ENCODE results near the gene TAB3. TPM values are rescaled to one million over a fixed set of nuclear protein-coding genes. Genes with fewer than 3 reads are reported as not detected.

TAB3 gene
- total and polyA plus RNA-seq, 9 of the 15 experiments (the other 6 are each of a cell fraction or from before 2014, with no cell fraction given), result 2.4 to 31.1 (median 15.5) TPM

DNA sequence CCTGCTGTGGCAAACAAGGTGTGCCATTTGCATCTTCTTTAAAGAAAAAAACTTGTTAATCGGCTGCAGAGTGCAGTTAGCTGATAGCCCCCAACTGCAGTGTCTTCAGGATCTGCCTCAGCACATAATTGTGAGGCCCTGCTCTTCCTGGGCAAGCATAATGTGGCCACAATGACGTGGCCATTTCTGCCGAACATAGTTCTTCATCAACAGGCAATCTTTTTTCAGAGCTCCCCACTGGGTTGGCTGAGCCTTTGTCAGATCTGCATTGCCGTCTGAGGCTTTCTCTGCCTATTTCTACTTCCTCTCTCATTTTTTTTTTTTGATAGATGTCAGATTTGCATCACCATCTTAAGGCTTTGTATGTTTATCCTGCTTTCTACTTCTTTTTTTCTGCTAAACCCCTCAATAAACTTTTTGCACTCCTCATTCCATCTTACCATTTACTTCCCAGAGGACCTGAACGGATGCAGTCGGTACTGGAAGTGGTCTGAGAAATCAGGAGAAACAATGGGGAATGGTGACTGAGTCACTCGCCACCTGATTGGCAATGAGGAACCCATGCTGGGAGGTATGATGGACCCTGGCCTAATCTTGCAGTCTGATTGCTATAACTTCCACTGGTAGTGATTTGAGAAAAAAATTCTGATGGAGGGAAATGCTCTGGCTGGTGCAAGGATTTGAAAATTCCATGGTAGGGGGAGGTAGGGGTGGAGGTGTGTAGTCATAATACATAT lies 21.2 kb upstream of the TAB3 start (continued):
- TF ChIP-seq HNRNPLL (IDR thresholded peaks at IDR 0.05; ENCODE audit: low read depth, low read length, poor library complexity, severe bottlenecking) (no peak), ZNF395 (CRISPR knock-in tag; IDR thresholded peaks at IDR 0.05) (no peak), ZNF354B (CRISPR knock-in tag; IDR thresholded peaks at IDR 0.05) (no peak), TAF9B (IDR thresholded peaks at IDR 0.05; ENCODE audit: partially characterized antibody) (no peak), THRB (CRISPR knock-in tag; conservative IDR thresholded peaks at IDR 0.05) (no peak), DMBX1 (CRISPR knock-in tag; IDR thresholded peaks at IDR 0.05; ENCODE audit: borderline replicate concordance) (no peak), SUPT5H (IDR thresholded peaks at IDR 0.05) (no peak), TCF15 (CRISPR knock-in tag; IDR thresholded peaks at IDR 0.05) (no peak), PTRF (tag; IDR thresholded peaks at IDR 0.05) (no peak), POLR2A (conservative IDR thresholded peaks at IDR 0.05) (no peak), CREB3L1 (IDR thresholded peaks at IDR 0.05; ENCODE audit: borderline replicate concordance, low read depth) (0 out of 2 replicates have a peak, but pooled peaks have one; percentile 32), TBL1XR1 (IDR thresholded peaks at IDR 0.05; ENCODE audit: low read length in 2 of 2) (0 out of 4 replicates have a peak, but pooled peaks of 1 of the 2 experiments have one; percentile 27), ZNF695 (CRISPR knock-in tag; IDR thresholded peaks at IDR 0.05) (no peak), RFX1 (IDR thresholded peaks at IDR 0.05) (no peak), EP400 (IDR thresholded peaks at IDR 0.05) (0 out of 2 replicates have a peak, but pooled peaks have one; percentile 22), TGIF2 (CRISPR knock-in tag; IDR thresholded peaks at IDR 0.05) (no peak), MAFG (tag; conservative IDR thresholded peaks at IDR 0.05) (peak; percentile 79), GATAD2A (IDR thresholded peaks at IDR 0.05) (no peak)
- TF ChIP-seq, protein P1, sequence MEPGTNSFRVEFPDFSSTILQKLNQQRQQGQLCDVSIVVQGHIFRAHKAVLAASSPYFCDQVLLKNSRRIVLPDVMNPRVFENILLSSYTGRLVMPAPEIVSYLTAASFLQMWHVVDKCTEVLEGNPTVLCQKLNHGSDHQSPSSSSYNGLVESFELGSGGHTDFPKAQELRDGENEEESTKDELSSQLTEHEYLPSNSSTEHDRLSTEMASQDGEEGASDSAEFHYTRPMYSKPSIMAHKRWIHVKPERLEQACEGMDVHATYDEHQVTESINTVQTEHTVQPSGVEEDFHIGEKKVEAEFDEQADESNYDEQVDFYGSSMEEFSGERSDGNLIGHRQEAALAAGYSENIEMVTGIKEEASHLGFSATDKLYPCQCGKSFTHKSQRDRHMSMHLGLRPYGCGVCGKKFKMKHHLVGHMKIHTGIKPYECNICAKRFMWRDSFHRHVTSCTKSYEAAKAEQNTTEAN (CRISPR knock-in tag; IDR thresholded peaks at IDR 0.05), result no peak
- TF ChIP-seq, protein P2, sequence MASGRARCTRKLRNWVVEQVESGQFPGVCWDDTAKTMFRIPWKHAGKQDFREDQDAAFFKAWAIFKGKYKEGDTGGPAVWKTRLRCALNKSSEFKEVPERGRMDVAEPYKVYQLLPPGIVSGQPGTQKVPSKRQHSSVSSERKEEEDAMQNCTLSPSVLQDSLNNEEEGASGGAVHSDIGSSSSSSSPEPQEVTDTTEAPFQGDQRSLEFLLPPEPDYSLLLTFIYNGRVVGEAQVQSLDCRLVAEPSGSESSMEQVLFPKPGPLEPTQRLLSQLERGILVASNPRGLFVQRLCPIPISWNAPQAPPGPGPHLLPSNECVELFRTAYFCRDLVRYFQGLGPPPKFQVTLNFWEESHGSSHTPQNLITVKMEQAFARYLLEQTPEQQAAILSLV (tag; IDR thresholded peaks at IDR 0.05), result no peak
